ENCODE results near the gene DMD.

DNA sequence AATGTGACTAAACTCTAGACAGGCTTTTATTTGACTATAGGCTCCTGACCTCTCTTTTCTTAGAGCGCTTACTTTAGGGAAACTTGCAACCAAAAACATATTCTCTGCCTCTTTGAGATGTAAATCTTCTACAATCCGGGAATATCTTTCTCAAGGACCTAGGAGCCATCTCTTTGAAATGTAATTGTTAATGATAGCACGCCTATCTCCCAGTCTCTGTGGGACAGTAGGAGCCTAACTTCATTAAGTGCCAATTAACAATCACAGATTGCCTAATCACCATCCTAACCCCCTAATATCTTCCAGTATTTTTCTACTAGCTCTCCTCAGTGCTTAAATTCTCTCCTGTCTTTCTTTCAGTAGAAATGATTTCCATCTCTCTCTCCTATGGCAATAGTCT, 628.6 kb downstream of the DMD start:
- TF ChIP-seq, protein P1, sequence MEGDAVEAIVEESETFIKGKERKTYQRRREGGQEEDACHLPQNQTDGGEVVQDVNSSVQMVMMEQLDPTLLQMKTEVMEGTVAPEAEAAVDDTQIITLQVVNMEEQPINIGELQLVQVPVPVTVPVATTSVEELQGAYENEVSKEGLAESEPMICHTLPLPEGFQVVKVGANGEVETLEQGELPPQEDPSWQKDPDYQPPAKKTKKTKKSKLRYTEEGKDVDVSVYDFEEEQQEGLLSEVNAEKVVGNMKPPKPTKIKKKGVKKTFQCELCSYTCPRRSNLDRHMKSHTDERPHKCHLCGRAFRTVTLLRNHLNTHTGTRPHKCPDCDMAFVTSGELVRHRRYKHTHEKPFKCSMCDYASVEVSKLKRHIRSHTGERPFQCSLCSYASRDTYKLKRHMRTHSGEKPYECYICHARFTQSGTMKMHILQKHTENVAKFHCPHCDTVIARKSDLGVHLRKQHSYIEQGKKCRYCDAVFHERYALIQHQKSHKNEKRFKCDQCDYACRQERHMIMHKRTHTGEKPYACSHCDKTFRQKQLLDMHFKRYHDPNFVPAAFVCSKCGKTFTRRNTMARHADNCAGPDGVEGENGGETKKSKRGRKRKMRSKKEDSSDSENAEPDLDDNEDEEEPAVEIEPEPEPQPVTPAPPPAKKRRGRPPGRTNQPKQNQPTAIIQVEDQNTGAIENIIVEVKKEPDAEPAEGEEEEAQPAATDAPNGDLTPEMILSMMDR (IDR thresholded peaks at IDR 0.05), result no peak
- TF ChIP-seq POLR2A (IDR thresholded peaks at IDR 0.05), result no peak
